NCI-H128 (cell line): ENCODE measurements around the gene CNPPD1.

Experiments used
- DNase-seq: peaks from one replicate; lab custom pipeline; 2025; ENCODE audit not compliant: unreplicated experiment; lab: John Stamatoyannopoulos, UW

Gene CNPPD1

DNA sequence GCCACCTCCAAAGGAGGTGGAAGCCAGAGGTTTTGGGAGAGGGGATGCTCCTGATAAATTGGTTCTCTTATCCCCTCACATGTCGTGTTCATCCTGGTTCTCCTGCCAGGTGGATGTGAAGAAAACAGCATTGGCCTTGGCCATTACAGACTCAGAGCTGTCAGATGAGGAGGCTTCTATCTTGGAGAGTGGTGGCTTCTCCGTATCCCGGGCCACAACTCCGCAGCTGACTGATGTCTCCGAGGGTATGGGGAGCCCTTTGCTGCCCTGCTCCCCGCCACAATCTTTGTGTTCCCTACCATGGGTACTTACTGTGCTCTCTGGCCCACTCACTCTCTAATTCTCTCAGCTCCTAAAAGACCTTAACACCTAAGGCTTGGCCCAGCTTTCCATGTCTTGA lies 4.8 kb upstream of the CNPPD1 start:
- no peak for DNase-seq

GRCh38 chr2:219180961-219181360 lies 4.2 kb upstream of the CNPPD1 start:
- no peak for DNase-seq

GRCh38 chr2:219179601-219180465 lies 3.1 kb upstream of the CNPPD1 start:
- no peak for DNase-seq

- no peak for DNase-seq
Observed at GRCh38 chr2:219178377-219179175, 1.9 kb upstream of the CNPPD1 start.

GRCh38 chr2:219177552-219178376 lies 1.0 kb upstream of the CNPPD1 start, which contains the start of gene RETREG2:
TSS of gene RETREG2 (plus strand) at chr2:219178275. CDS start at chr2:219178353, 78 bp downstream.
- peak; percentile 43 for DNase-seq

DNA sequence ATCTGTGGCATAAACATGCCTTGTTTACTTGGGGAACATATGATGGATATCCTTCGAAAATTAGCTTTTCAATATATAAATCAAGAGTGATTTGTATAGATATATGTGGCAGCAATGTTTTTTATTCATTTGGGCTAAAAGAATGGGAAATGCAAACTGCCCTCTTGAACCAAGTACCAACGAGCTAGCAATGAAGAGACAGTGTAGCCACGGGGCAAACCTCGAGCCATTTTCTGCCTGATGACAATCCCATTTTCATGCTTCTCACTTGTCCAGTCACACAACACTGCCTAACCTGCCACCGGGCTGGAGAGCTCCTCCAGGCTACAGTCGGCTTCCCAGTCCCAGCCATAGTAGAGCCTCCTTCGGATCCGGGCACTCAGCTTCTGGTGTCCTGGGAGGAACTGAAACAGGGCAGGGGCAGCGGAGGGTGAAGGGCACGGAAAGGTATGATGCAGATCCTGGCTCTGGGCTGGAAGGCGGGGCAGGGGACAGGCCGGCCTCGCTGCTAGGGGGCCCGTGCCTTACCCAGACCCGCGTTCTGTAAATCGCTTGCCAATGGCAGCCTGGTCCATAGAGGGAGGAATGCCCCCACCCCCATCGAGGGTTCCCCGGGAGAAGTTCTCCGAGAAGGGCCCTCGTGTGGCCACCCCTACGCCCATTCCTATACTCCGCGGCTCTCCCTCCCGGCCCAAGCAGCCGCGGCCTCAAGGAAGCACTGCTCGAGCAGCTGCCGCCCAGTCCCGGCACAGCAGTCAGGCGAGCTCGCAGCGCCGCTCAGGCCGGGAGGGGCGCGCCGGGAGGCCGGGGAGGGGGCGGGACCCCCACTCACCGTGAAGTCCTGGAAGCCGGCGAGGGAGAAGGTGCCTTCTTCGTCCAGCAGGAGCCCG lies 552 bp downstream of the CNPPD1 start:
- DNase-seq: no peak

- DNase-seq: no peak
Observed at GRCh38 chr2:219175486-219175885, 1.2 kb downstream of the CNPPD1 start.

DNA sequence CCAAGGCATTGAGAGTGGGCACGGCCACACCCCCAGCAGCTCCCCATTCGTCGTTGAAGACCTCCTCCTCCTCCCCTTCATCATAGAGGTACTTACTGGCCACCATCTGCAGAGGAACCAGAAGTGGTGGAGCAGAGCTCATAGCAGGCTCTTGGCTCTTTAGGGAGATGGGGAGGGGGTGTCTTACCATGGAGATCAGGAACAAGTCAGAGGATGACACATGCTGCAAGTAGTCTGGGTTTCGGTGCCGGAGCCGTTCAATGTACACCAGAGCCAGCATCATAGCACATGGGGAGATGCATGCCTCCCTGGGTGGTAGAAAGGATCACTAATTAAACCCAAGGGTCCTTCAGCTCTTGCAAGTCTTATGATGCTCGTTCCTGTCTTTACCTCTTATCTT lies 1.9 kb downstream of the CNPPD1 start:
- no peak for DNase-seq

GRCh38 chr2:219174146-219174545 lies 2.6 kb downstream of the CNPPD1 start:
- no peak for DNase-seq

DNA sequence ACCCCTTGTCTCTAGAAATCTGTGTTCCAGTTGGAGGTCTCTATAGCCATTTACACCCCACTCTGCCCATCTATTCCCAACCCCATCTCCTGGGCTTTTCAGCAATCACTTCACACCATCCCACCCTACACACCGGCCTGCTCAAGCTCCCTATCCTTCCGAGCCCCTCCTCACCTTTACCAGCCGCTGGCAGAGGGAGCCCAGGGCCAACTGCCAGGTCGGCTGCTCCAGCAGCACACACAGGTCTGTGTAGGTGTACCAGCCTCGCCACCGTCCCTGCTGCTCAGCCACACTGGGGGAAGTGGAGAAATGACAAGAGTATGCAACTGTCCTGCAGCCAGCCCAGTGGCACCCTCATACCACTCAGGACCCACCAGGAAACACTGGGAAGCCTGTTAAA lies 3.5 kb downstream of the CNPPD1 start:
- no peak for DNase-seq

DNA sequence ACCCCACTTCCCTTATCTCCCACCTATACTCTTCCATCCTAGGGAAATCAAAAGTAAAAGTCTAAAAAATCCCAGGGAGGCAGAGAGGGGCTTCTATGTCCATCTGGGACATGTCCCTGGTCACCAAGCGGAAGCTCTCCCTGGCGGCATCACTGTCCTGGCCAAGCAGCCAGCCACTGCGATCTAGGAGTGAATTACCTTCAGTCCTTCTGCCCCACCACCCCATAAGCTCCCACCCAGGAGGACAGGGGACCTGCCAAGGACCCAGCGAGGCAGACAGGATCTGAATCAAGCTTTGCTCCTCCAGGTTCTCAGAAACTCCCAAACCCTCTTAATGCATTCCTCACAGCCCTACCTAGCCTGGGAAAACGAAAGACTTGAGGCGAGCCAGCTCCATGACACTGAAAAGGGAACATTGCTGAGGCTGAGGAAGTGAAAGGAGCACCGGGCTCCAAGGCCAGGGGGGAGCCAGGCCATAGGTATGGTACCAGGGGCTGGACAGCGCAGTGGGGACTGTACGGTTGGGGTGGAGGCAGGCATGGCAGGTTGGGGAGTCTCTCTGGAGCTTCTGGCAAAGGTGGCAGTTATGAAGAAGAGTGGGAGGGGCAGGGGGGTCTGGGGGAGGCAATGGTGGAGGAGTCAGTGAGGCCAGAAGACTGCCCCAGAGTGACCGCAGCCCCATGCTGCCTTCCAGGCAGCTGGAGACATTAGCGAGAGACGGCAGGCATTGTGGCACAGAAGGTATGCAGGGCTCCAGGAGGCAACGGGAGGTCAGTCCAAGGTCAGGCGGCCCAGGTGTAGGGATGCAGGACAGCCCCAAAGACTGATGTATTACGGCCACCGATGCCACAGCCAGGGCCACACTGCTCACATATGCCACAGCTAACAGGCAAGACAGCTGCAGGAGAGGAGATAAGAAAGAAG lies 4.2 kb downstream of the CNPPD1 start:
- no peak for DNase-seq

GRCh38 chr2:219171231-219171651 lies 5.5 kb downstream of the CNPPD1 start:
- DNase-seq: peak; percentile 4

GRCh38 chr2:219169930-219170654 lies 6.6 kb downstream of the CNPPD1 start, which contains the start of gene SLC23A3:
TSS of gene SLC23A3 (minus strand) at chr2:219170029. CDS start at chr2:219169984, 45 bp downstream.
- no peak for DNase-seq

DNA sequence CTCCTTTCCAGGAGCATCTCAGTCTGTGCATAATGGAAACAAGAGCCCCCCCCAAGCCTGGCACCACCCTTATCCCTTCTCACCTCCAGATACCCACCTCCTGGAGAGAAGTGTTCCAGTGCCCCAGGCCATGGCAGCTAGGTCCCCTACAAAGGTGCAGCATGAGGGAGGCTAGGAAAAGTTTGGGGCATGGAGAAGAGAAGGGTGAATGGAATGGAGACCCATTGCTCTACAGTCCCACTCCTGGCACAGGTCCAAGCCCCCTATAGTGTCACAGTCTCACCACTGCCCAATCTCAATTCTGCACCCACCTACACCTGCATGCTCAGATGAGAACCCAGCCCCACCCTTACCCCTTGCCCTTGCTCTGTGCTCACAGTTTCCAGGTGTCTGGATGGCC lies 7.8 kb downstream of the CNPPD1 start:
- no peak for DNase-seq

- no peak for DNase-seq
Observed at GRCh38 chr2:219168526-219168925, 8.2 kb downstream of the CNPPD1 start.

DNA sequence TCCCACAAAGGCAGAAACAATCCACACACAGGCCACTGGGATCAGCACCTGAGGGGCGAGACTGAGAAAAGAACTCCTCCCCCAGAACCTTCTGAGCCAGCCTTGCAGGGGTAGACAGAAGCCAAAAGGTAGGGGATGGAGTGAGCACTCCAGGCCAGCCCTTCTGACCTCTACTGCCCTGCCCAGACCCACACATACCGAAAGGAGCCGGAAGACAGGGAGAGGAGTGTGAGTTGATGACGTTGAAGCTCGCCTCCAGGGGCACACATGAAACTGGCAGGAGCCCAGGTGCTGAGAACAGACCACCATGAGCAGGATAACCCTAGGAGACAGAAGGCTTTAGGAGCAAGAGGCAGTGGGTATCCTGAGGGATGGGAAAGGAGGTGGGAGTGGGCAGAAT lies 8.7 kb downstream of the CNPPD1 start:
- no peak for DNase-seq

GRCh38 chr2:219165058-219165911 lies 11.4 kb downstream of the CNPPD1 start:
- no peak for DNase-seq
